AG04449 (cell line): ENCODE measurements around the gene CDKL5.

Experiments used
- CTCF ChIA-PET: fragments of 350-600 bp; formaldehyde crosslinking; extraction: SDS; loops from one replicate; lab custom pipeline; 2021; ENCODE audit warnings: antibody characterized with exemption; lab: Yijun Ruan, JAX
- POLR2A ChIA-PET: fragments of 400-600, 350-600 bp; formaldehyde crosslinking; extraction: SDS; loops from one replicate; lab custom pipeline; 2020; ENCODE audit warnings: antibody characterized with exemption, inconsistent platforms; lab: Yijun Ruan, JAX
- DNase-seq: peaks from one replicate; pipeline ENCODE4 v3.0.0-alpha.2; 2010; ENCODE audit warnings: low read depth, low spot score
- H3K4me3 ChIP-seq: 2 replicates; pipeline ENCODE4 v1.5.1; 2011; ENCODE audit warnings: low read depth, mild to moderate bottlenecking, control low read depth, low read length
- TF ChIP-seq, protein P1 (sequence below): IDR thresholded peaks from one replicate; pipeline ENCODE4 v1.5.1; 2011; ENCODE audit warnings: mild to moderate bottlenecking, moderate library complexity, low read length, control low read depth, inconsistent platforms; ENCODE audit not compliant: insufficient read depth; ENCODE audit errors: missing control alignments

The CDKL5 gene

DNA sequence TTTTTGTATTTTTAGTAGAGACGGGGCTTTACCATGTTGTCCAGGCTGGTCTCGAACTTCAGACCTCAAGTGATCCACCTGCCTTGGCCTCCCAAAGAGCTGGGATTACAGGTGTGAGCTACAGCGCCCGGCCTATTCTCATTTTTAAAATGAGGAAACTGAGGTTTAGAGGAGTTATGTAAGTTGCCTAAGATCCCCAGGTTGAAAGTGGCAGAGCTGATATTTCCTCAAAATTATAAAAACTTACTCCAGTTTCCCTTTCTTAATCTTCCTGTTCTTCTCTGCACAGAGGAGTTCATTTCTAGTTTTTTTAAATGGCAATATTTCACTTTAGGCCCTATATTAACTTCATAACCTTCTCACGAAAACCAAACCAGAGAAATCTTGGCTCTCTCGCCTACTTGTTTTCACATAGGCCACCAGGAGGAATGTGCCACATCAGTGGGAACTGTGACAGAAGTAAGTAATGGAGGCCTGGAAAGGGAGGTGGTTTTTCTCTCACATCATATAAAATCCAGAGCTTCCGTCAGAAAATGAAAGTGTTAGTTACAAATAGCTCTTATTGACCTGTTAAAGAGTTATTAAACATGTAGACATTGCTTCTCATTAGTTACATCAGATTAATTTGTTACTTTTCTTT is 262.6 kb downstream of the CDKL5 start:
- TF ChIP-seq, protein P1, sequence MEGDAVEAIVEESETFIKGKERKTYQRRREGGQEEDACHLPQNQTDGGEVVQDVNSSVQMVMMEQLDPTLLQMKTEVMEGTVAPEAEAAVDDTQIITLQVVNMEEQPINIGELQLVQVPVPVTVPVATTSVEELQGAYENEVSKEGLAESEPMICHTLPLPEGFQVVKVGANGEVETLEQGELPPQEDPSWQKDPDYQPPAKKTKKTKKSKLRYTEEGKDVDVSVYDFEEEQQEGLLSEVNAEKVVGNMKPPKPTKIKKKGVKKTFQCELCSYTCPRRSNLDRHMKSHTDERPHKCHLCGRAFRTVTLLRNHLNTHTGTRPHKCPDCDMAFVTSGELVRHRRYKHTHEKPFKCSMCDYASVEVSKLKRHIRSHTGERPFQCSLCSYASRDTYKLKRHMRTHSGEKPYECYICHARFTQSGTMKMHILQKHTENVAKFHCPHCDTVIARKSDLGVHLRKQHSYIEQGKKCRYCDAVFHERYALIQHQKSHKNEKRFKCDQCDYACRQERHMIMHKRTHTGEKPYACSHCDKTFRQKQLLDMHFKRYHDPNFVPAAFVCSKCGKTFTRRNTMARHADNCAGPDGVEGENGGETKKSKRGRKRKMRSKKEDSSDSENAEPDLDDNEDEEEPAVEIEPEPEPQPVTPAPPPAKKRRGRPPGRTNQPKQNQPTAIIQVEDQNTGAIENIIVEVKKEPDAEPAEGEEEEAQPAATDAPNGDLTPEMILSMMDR, result no peak
- no peak for DNase-seq
- no peak overlapping the region for H3K4me3 ChIP-seq
- CTCF ChIA-PET, result no interaction called here
- POLR2A ChIA-PET, result no interaction called here

DNA sequence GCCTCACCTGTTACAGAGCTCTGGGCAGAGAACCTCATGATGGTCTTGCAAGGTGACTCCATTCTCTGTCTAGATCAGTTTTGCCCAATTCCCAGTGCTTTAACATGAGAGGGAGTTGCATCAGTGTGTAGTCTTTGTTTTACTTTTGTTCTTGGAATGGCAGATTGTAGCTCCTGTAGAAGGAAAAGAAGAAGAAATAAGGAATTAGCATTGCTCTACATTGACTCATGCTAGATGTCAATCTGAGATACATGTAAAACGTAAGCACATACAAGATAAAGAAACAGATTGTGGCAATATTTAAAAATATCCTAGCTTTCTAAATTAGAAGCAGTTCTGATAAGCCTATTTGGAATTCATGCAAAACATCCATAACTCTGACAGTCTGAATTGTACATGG is 266.0 kb downstream of the CDKL5 start:
- H3K4me3 ChIP-seq, result no peak overlapping the region
- TF ChIP-seq, protein P1, result no peak
- ChIA-PET POLR2A (no interaction called here), CTCF (no interaction called here)
- DNase-seq, result no peak

DNA sequence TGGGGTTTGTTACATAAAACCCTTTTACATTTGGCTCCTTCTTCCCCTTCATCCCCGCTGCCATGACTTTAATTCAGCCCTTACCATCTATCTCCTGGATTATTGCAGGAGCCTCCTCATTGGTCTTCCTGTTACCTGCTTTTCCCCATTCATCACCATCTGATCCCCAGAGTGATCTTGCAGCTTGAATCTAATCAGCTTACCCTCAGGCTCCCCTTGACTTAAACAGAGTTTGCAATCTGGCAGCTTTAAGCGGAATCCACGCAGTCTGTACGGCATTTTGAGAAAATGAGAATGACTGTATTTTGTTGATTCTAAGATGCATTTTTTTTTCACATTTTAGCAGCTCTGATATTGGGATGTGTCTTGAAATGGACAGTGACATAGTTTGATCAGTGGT is 267.1 kb downstream of the CDKL5 start:
- no peak overlapping the region for H3K4me3 ChIP-seq
- no peak for DNase-seq
- POLR2A ChIA-PET, result no interaction called here
- TF ChIP-seq, protein P1, result no peak
- CTCF ChIA-PET, result no interaction called here

DNA sequence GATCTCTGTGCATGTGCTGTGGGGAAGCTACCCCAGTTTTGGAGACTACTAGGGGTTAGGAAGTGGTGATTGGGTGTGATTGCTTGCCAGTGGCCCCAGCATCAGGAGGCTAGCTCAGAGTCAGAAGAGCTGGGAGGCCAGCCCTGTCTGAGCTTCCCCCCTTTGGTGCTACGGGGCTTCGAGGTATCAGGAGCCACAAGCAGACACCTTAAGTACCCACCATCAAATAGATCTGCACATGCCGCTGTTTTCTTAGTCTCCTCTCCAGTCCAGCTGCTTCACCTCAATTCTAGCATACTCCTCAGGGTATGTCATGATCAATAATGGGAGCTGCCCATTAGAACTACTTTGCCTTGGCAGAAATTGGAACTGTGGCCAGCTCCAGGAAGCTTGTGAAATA is 271.2 kb downstream of the CDKL5 start:
- POLR2A ChIA-PET, result no interaction called here

DNA sequence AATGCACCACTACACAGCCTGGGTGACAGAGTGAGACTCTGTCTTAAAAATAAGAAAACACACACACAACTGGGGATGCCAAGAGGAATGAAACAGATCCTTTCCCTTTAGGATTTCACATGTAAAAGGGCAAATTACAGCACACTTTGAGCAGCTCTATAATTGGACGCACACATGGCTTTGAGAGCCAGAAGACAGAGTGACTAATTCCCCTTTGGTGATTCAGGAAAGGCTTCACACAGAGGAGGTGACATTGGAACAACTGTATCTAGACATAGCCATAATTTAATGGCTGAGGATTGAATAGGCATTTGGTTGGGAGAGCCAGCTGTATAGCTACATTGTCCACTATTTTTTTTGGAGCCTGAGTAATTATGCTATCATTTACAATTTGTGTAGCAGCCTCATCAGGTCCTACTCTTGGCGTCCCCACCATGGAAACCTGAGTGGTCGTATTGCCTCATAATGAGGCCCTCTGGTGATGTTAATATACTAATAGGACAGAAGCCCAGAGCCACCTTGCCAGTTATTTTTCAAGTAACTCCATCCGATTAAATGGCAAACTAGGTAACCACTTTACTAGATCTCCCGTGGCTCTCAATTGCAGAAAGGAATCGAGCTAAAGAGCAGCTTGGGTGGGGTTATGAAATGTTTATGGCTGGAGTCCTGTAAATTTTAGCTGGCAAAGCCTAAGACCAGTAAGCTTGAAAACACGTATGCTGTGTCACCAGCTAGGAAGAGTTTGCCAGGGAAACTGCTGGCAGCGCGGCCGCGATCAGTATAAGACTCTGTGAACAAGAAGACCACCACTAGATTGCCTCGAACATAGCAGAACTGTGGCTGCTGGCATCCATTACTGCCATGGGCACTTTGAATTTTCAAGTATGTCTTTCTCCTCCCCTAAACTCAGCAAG is 273.6 kb downstream of the CDKL5 start:
- ChIA-PET POLR2A (no interaction called here), CTCF (no interaction called here)
- no peak overlapping the region for H3K4me3 ChIP-seq
- TF ChIP-seq, protein P1, result no peak
- DNase-seq, result no peak

More for the DNA sequence above, 271.2 kb downstream of the CDKL5 start:
- DNase-seq, result no peak
- no peak overlapping the region for H3K4me3 ChIP-seq
- CTCF ChIA-PET, result no interaction called here
- TF ChIP-seq, protein P1, result no peak

DNA sequence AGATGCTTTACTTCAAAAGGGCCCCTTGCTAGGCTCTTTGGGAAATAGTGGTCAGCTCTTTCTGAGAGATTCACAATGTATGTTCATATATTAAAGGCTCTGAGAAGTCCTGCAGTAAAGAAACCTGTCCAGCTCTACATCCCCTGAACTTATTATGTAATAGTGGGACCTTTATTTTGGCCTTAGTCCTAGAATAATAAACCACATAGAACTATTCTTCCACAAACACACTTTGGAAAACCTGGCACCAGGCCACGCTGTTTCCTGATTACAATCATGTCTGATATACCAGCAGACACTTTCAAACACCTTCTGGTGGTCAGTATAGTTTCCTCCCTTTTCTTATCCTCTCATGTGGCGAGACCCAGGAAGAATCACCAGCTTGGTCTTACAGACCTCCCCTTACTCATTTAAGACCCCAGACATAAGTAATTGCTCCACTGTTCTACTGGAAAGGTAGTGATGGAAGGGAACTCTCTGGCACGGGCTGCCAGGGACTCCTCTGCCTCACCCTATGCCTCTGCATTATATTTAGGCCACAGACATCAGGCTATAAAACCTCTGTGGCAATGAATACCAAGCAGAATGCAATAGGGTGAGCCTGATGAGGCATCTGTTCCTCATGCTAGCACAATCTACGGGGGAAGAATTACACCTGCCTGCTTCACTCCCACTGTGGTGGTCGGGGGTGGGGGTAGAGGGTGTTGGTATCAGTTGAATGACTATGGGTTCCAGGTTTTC is 276.4 kb downstream of the CDKL5 start:
- no peak for DNase-seq
- TF ChIP-seq, protein P1, result no peak
- ChIA-PET POLR2A (no interaction called here), CTCF (no interaction called here)
- no peak overlapping the region for H3K4me3 ChIP-seq
